ENCODE data around the gene LRRK1. TPM values are rescaled to one million over a fixed set of nuclear protein-coding genes. Genes with fewer than 3 reads are reported as not detected.

The LRRK1 gene
- total and polyA plus RNA-seq, 2 of the 13 experiments (the other 11 are each of a cell fraction or from before 2014, with no cell fraction given): 0.13 to 1.2 TPM

DNA sequence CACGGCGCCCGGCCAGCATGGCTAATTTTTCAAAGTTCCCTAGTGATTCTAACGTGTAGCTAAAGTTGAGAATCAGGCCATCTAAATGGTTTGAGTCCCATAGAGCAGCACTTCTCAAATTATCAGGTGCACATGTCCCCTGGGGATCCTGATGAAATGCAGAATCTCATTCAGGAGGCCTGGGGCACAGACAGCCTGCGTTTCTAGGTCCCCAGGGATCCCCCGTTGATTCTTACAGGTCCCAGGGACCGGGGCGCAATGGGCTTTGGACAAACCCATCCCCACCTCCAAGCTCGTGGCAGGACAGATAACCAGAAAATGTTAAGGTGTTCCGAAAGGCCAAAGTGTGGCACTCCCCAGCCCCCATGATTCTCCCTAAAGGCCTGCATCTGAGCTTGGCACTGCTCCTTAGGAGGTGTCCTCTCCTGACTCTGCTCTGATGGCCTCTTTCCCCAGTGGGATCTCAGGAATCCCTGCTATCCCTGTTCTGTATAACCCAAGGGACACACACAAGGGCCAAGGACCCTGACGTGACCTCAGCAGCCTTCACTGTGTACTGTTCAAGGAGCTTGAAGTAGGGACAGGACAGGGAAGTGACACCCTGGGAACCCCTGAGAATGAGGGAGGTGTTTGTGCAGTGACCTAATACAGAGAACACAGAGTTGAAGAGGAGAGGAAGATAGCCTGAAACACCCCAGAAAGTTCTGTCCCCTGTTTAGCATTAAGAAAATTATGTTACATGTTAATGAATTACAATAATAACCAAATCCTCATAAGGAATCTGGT is 8.0 kb downstream of the LRRK1 start:
- TF ChIP-seq ZSCAN9 (CRISPR knock-in tag; IDR thresholded peaks at IDR 0.05; ENCODE audit: borderline replicate concordance) (no peak), NCOA1 (CRISPR knock-in tag; IDR thresholded peaks at IDR 0.05) (no peak), ZNF468 (CRISPR knock-in tag; IDR thresholded peaks at IDR 0.05) (no peak), CBX1 (IDR thresholded peaks at IDR 0.05; ENCODE audit: low read depth) (no peak), EHMT2 (IDR thresholded peaks at IDR 0.05; ENCODE audit: borderline replicate concordance, low read depth, low read length) (no peak), MLLT10 (CRISPR knock-in tag; IDR thresholded peaks at IDR 0.05) (no peak), SOX13 (IDR thresholded peaks at IDR 0.05) (no peak), SOX13 (CRISPR knock-in tag; conservative IDR thresholded peaks at IDR 0.05 in 1 of 2, IDR thresholded peaks at IDR 0.05 in 1 of 2) (no peak), RBM39 (IDR thresholded peaks at IDR 0.05; ENCODE audit: low read depth, low read length, poor library complexity, severe bottlenecking) (no peak), NAIF1 (CRISPR knock-in tag; IDR thresholded peaks at IDR 0.05; ENCODE audit: borderline replicate concordance) (no peak), SALL1 (CRISPR knock-in tag; IDR thresholded peaks at IDR 0.05) (no peak), KDM3A (CRISPR knock-in tag; IDR thresholded peaks at IDR 0.05; ENCODE audit: low read depth) (no peak), ZNF772 (CRISPR knock-in tag; IDR thresholded peaks at IDR 0.05) (no peak), IRX3 (CRISPR knock-in tag; IDR thresholded peaks at IDR 0.05; ENCODE audit: borderline replicate concordance, low read depth) (no peak), CCDC6 (CRISPR knock-in tag; IDR thresholded peaks at IDR 0.05) (no peak)
- TF ChIP-seq, protein P1, sequence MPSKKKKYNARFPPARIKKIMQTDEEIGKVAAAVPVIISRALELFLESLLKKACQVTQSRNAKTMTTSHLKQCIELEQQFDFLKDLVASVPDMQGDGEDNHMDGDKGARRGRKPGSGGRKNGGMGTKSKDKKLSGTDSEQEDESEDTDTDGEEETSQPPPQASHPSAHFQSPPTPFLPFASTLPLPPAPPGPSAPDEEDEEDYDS (CRISPR knock-in tag; IDR thresholded peaks at IDR 0.05): no peak
- TF ChIP-seq, protein P2, sequence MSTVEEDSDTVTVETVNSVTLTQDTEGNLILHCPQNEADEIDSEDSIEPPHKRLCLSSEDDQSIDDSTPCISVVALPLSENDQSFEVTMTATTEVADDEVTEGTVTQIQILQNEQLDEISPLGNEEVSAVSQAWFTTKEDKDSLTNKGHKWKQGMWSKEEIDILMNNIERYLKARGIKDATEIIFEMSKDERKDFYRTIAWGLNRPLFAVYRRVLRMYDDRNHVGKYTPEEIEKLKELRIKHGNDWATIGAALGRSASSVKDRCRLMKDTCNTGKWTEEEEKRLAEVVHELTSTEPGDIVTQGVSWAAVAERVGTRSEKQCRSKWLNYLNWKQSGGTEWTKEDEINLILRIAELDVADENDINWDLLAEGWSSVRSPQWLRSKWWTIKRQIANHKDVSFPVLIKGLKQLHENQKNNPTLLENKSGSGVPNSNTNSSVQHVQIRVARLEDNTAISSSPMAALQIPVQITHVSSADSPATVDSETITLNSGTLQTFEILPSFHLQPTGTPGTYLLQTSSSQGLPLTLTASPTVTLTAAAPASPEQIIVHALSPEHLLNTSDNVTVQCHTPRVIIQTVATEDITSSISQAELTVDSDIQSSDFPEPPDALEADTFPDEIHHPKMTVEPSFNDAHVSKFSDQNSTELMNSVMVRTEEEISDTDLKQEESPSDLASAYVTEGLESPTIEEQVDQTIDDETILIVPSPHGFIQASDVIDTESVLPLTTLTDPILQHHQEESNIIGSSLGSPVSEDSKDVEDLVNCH (CRISPR knock-in tag; IDR thresholded peaks at IDR 0.05): no peak

More for the DNA sequence above, 8.0 kb downstream of the LRRK1 start:
- ATAC-seq: no peak
- CTCF ChIA-PET (ENCODE audit: low intra/inter-chr PET ratio, low total read pairs): no interaction called here
- H3K27me3 ChIP-seq (ENCODE audit: control insufficient read depth in 1 of 2, insufficient read depth in 2 of 2, low read length in 2 of 2): peaks cover 0 to 57% of the 10 kb centered on the region in 2 experiments; a peak in 4 of 5 replicates
- no peaks in the 10 kb centered on the region for H3K4me1 ChIP-seq (ENCODE audit: insufficient read depth, low read length)
- intact Hi-C loops (cut with micrococcal nuclease; ENCODE audit: unreplicated experiment): no loop called here
- no peak for FAIRE-seq
- no TSS peak for BruUV-seq (replicated peaks)
- H4K20me1 ChIP-seq (ENCODE audit: insufficient read depth, low read length): no peaks in the 10 kb centered on the region
- no peaks in the 10 kb centered on the region for H3K36me3 ChIP-seq (replicated peaks in 1 of 2; ENCODE audit: control insufficient read depth in 1 of 2, insufficient read depth in 2 of 2, low read length in 2 of 2)
- DNase-seq (ENCODE audit: low spot score): no peak
- H3K9me3 ChIP-seq (ENCODE audit: low read length): no peaks in the 10 kb centered on the region
- H3K79me2 ChIP-seq (ENCODE audit: insufficient read depth, low read length): no peaks in the 10 kb centered on the region
- H3K4me2 ChIP-seq (ENCODE audit: low read depth, low read length): no peak overlapping the region
- WGBS (ENCODE audit: low lambda C conversion rate): 24% methylated on average over 10 of the region's 11 CpGs
- no peak overlapping the region for H3K27ac ChIP-seq (ENCODE audit: extremely low read length, insufficient read depth, low read length)
- POLR2A ChIA-PET: no interaction called here
- H3K9ac ChIP-seq (ENCODE audit: insufficient read depth, low read depth, low read length): no peak overlapping the region
- in situ Hi-C loops (cut with HindIII; ENCODE audit: extremely low pct_ligation_motif_present, low pct_unique_long_range_greater_than_20kb): no loop called here
- no peak overlapping the region for H2AFZ ChIP-seq (ENCODE audit: low read length)
- H3K4me3 ChIP-seq (replicated peaks in 1 of 3; ENCODE audit: insufficient read depth in 1 of 3, low read depth in 2 of 3, low read length in 3 of 3): no peak overlapping the region
